ENCODE measurements around the gene HUNK. TPM values are rescaled to one million over a fixed set of nuclear protein-coding genes. Genes with fewer than 3 reads are reported as not detected.

HUNK gene
- total RNA-seq, 4 donors from 2014 or later = 0.22 to 1.2 (median 0.36) TPM

GRCh38 chr21:31983120-31983519 lies 110.3 kb downstream of the HUNK start:
- WGBS, 2 donors = 83 to 93% methylated on average over 4 of the region's 4 CpGs
- Histone ChIP-seq H3K4me1 (no peaks in the 10 kb centered on the region), H3K9me3 (no peaks in the 10 kb centered on the region), H3K4me3 (replicated peaks in 1 of 3) (no peak overlapping the region), H3K36me3 (no peaks in the 10 kb centered on the region), H3K27me3 (no peaks in the 10 kb centered on the region), H3K27ac (no peak overlapping the region)
- intact Hi-C loops (cut with DNase I) = no loop called here
- DNase-seq = no peak
- TF ChIP-seq CTCF (IDR thresholded peaks at IDR 0.05) = no peak
- no peak for TF ChIP-seq POLR2A (IDR thresholded peaks at IDR 0.05)

- DNase-seq = no peak
Measured at GRCh38 chr21:31983554-31983953, 110.7 kb downstream of the HUNK start.

GRCh38 chr21:31985398-31985797 lies 112.6 kb downstream of the HUNK start:
- DNase-seq = no peak
- no peak overlapping the region for H3K27ac ChIP-seq
- no peaks in the 10 kb centered on the region for H3K4me1 ChIP-seq
- no peaks in the 10 kb centered on the region for H3K36me3 ChIP-seq
- H3K4me3 ChIP-seq (replicated peaks in 1 of 3) = no peak overlapping the region
- H3K27me3 ChIP-seq = no peaks in the 10 kb centered on the region
- 86% methylated on average over 7 of the region's 7 CpGs for WGBS, 2 donors
- no peak for TF ChIP-seq POLR2A (IDR thresholded peaks at IDR 0.05)
- TF ChIP-seq CTCF (IDR thresholded peaks at IDR 0.05) = no peak
- H3K9me3 ChIP-seq = no peaks in the 10 kb centered on the region
- intact Hi-C loops (cut with DNase I) = no loop called here

More at GRCh38 chr21:31983554-31983953, 110.7 kb downstream of the HUNK start:
- Histone ChIP-seq H3K27ac (no peak overlapping the region), H3K9me3 (no peaks in the 10 kb centered on the region), H3K36me3 (no peaks in the 10 kb centered on the region), H3K4me3 (replicated peaks in 1 of 3) (no peak overlapping the region), H3K27me3 (no peaks in the 10 kb centered on the region), H3K4me1 (no peaks in the 10 kb centered on the region)
- 88 to 97% methylated on average over 8 of the region's 8 CpGs for WGBS, 2 donors
- intact Hi-C loops (cut with DNase I) = no loop called here
- TF ChIP-seq POLR2A (IDR thresholded peaks at IDR 0.05) (no peak), CTCF (IDR thresholded peaks at IDR 0.05) (no peak)

GRCh38 chr21:31986035-31986856 lies 113.4 kb downstream of the HUNK start:
- intact Hi-C loops (cut with DNase I) = no loop called here
- H3K4me3 ChIP-seq (replicated peaks in 1 of 3) = no peak overlapping the region
- 89 to 92% methylated on average over 15 to 17 of the region's 17 CpGs for WGBS, 2 donors
- H3K9me3 ChIP-seq = no peaks in the 10 kb centered on the region
- no peaks in the 10 kb centered on the region for H3K27me3 ChIP-seq
- DNase-seq = no peak
- no peak overlapping the region for H3K27ac ChIP-seq
- TF ChIP-seq CTCF (IDR thresholded peaks at IDR 0.05) (no peak), POLR2A (IDR thresholded peaks at IDR 0.05) (no peak)
- H3K4me1 ChIP-seq = peaks cover 0 to 5% of the 10 kb centered on the region in 2 donors
- no peaks in the 10 kb centered on the region for H3K36me3 ChIP-seq

- H3K27me3 ChIP-seq = no peaks in the 10 kb centered on the region
- DNase-seq = no peak
- 72 to 79% methylated on average over 9 of the region's 9 CpGs for WGBS, 2 donors
- no peak for TF ChIP-seq CTCF (IDR thresholded peaks at IDR 0.05)
- no peak for TF ChIP-seq POLR2A (IDR thresholded peaks at IDR 0.05)
- H3K4me3 ChIP-seq (replicated peaks in 1 of 3) = no peak overlapping the region
- no peak overlapping the region for H3K27ac ChIP-seq
- no peaks in the 10 kb centered on the region for H3K36me3 ChIP-seq
- intact Hi-C loops (cut with DNase I) = no loop called here
- peaks cover 0 to 5% of the 10 kb centered on the region in 2 donors for H3K4me1 ChIP-seq
- no peaks in the 10 kb centered on the region for H3K9me3 ChIP-seq
Measured at GRCh38 chr21:31987696-31988095, 114.9 kb downstream of the HUNK start.
